Measurements from ENCODE around the gene N4BP2. TPM values are rescaled to one million over a fixed set of nuclear protein-coding genes. Genes with fewer than 3 reads are reported as not detected.

Gene N4BP2
- polyA plus RNA-seq, 1 of the 3 experiments (the other 2 are of a cell fraction), result 1.2 TPM

DNA sequence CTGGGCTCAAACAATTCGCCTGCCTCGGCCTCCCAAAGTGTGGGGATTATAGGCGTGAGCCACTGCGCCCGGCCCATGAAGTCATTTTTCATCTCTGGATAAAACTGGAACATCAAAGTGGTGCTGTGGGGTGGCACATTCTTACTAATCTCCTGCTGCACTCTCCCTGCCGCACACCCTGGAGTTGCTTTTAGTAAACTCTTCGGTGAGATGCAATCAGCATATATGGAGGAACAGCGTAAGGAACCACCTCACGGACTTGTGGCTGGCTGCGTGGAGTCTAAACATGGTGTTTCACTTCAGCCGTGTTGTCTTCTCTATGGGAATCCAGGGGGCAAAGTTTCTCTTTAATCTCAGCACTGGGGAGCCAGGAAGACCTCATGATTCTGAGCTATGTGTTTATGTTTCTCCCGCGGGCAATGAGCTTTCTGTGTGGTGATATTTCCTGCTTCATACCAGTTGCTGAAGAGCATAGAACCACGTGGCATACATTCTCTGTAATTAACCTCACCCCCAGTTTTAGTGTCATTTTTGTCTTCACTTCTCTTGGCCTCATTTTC lies 138.0 kb downstream of the N4BP2 start:
- H3K4me1 ChIP-seq (ENCODE audit: control insufficient read depth in 1 of 2, insufficient read depth in 2 of 2, low read depth in 1 of 2, low read length in 1 of 2), result peaks cover 6 to 7% of the 10 kb centered on the region in 2 experiments; a peak in 2 of 4 replicates
- TF ChIP-seq JUND (IDR thresholded peaks at IDR 0.05) (no peak), SMC3 (IDR thresholded peaks at IDR 0.05; ENCODE audit: low read depth, low read length) (no peak), YY1 (IDR thresholded peaks at IDR 0.05; ENCODE audit: low read depth) (no peak), FOXM1 (IDR thresholded peaks at IDR 0.05; ENCODE audit: low read depth) (no peak), NFIC (IDR thresholded peaks at IDR 0.05; ENCODE audit: borderline replicate concordance) (no peak), RAD21 (IDR thresholded peaks at IDR 0.05; ENCODE audit: low read length) (no peak), TEAD4 (IDR thresholded peaks at IDR 0.05; ENCODE audit: borderline replicate concordance, insufficient read depth) (no peak), MEF2A (IDR thresholded peaks at IDR 0.05; ENCODE audit: borderline replicate concordance, low read depth) (no peak), ELF1 (IDR thresholded peaks at IDR 0.05) (no peak), MXI1 (IDR thresholded peaks at IDR 0.05; ENCODE audit: low read depth, low read length) (no peak), CHD2 (IDR thresholded peaks at IDR 0.05; ENCODE audit: low read length, partially characterized antibody) (no peak)
- TF ChIP-seq, protein P1, sequence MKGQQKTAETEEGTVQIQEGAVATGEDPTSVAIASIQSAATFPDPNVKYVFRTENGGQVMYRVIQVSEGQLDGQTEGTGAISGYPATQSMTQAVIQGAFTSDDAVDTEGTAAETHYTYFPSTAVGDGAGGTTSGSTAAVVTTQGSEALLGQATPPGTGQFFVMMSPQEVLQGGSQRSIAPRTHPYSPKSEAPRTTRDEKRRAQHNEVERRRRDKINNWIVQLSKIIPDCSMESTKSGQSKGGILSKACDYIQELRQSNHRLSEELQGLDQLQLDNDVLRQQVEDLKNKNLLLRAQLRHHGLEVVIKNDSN (IDR thresholded peaks at IDR 0.05; ENCODE audit: borderline replicate concordance, low read depth), result no peak
- TF ChIP-seq, protein P2, sequence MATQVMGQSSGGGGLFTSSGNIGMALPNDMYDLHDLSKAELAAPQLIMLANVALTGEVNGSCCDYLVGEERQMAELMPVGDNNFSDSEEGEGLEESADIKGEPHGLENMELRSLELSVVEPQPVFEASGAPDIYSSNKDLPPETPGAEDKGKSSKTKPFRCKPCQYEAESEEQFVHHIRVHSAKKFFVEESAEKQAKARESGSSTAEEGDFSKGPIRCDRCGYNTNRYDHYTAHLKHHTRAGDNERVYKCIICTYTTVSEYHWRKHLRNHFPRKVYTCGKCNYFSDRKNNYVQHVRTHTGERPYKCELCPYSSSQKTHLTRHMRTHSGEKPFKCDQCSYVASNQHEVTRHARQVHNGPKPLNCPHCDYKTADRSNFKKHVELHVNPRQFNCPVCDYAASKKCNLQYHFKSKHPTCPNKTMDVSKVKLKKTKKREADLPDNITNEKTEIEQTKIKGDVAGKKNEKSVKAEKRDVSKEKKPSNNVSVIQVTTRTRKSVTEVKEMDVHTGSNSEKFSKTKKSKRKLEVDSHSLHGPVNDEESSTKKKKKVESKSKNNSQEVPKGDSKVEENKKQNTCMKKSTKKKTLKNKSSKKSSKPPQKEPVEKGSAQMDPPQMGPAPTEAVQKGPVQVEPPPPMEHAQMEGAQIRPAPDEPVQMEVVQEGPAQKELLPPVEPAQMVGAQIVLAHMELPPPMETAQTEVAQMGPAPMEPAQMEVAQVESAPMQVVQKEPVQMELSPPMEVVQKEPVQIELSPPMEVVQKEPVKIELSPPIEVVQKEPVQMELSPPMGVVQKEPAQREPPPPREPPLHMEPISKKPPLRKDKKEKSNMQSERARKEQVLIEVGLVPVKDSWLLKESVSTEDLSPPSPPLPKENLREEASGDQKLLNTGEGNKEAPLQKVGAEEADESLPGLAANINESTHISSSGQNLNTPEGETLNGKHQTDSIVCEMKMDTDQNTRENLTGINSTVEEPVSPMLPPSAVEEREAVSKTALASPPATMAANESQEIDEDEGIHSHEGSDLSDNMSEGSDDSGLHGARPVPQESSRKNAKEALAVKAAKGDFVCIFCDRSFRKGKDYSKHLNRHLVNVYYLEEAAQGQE (IDR thresholded peaks at IDR 0.05; ENCODE audit: low read depth, low read length), result no peak
- POLR2A ChIA-PET, result no interaction called here
- no peak overlapping the region for H3K4me2 ChIP-seq
- DNase-seq, result peak; percentile 23
- no peaks in the 10 kb centered on the region for H3K79me2 ChIP-seq (ENCODE audit: insufficient read depth)
- H3F3A ChIP-seq (replicated peaks; ENCODE audit: insufficient read depth), result no peaks in the 10 kb centered on the region
- no peaks in the 10 kb centered on the region; the same call in 1 of the 2 replicates for H3K9me3 ChIP-seq
- no peak overlapping the region for H2AFZ ChIP-seq (ENCODE audit: low read depth)
- H3K27ac ChIP-seq (ENCODE audit: low read depth in 2 of 2, low read length in 1 of 2), result no peak overlapping the region
- H3K9ac ChIP-seq, result no peak overlapping the region
- no peaks in the 10 kb centered on the region for H3K27me3 ChIP-seq (ENCODE audit: insufficient read depth)
- H4K20me1 ChIP-seq (ENCODE audit: insufficient read depth), result no peaks in the 10 kb centered on the region
- H3K4me3 ChIP-seq (ENCODE audit: low read depth in 2 of 2, low read length in 1 of 2), result no peak overlapping the region
- WGBS (ENCODE audit: low lambda C conversion rate), result 85% methylated on average over 14 of the region's 14 CpGs
- H3K9me2 ChIP-seq, result no peaks in the 10 kb centered on the region
- CTCF ChIA-PET, result interaction anchor here (1.0 kb wide), 1 partner anchor 138 kb away, joined by 3 read pairs; the partner anchor contains the start of gene N4BP2
- H3K36me3 ChIP-seq (replicated peaks in 1 of 2; ENCODE audit: control insufficient read depth in 1 of 2, insufficient read depth in 2 of 2, low read length in 1 of 2), result no peaks in the 10 kb centered on the region

All from SK-N-SH (cell line).